GM12892 (cell line): ENCODE measurements around the gene C19orf12.

ENCODE experiments used
- DNase-seq: peaks from one replicate; pipeline ENCODE4 v3.0.0; 2011; ENCODE audit not compliant: insufficient read length
- FAIRE-seq: peaks from 2 replicates; lab custom pipeline; 2011; peaks lifted over from hg19 to GRCh38; lab: Jason Lieb, UNC
- POLR2A ChIP-seq: IDR thresholded peaks from 2 replicates; pipeline ENCODE4 v1.6.1; 2011; ENCODE audit warnings: low read depth, low read length, control low read depth
- POLR2AphosphoS5 ChIP-seq: IDR thresholded peaks from 2 replicates; pipeline ENCODE4 v1.6.1; 2011; ENCODE audit warnings: low read depth, low read length, control low read depth
- TAF1 ChIP-seq: IDR thresholded peaks from 2 replicates; pipeline ENCODE4 v1.6.1; 2011; ENCODE audit warnings: low read depth, mild to moderate bottlenecking, control low read depth, low read length, borderline replicate concordance

The C19orf12 gene

DNA sequence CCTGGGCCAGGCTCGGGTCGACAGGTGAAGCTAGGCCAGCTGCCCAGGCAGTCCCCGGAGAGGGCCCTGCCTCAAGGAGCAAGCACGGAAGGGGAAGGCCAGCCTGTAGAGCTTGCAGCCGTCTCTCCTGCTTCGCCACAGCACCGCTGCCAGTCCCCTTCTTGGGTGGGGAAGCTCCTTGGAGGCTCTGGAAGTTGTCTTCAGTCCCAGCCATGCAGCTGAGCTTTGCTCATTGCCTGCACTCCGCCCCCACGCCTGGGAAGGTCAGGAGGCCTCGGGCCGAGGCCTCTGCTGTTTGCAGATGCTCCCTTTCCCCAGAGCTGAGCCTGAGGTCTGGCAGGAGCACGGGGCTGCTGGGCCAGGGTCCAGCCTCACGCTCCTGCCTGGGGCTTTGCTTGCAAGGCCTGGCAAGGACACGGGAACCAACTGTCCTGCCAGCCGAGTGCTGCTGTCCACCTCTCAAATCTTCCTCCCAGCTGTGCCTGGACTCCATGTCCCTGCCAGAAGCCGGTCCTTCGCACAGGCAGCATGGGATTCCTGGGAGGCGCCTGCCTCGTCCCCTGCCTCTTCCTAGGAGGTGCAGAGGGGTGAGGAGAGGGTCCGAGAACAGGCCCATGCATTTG, 36.5 kb downstream of the C19orf12 start:
- no peak for FAIRE-seq
- DNase-seq: no peak
- no peak for TF ChIP-seq TAF1
- TF ChIP-seq POLR2A: no peak
- TF ChIP-seq POLR2AphosphoS5: no peak

GRCh38 chr19:29677001-29677817, 37.9 kb downstream of the C19orf12 start:
- FAIRE-seq (no peak), DNase-seq (no peak)
- TF ChIP-seq POLR2A (peak; percentile 15; the same call in 1 of the 2 replicates), TAF1 (no peak)

- no peak for TF ChIP-seq POLR2AphosphoS5
- no peak for TF ChIP-seq TAF1
- no peak for TF ChIP-seq POLR2A
- DNase-seq (no peak), FAIRE-seq (no peak)
Measured at GRCh38 chr19:29676586-29676985, 38.5 kb downstream of the C19orf12 start.

GRCh38 chr19:29675650-29676186, 39.3 kb downstream of the C19orf12 start:
- no peak for TF ChIP-seq POLR2A
- no peak for TF ChIP-seq TAF1
- no peak for FAIRE-seq
- no peak for DNase-seq

DNA sequence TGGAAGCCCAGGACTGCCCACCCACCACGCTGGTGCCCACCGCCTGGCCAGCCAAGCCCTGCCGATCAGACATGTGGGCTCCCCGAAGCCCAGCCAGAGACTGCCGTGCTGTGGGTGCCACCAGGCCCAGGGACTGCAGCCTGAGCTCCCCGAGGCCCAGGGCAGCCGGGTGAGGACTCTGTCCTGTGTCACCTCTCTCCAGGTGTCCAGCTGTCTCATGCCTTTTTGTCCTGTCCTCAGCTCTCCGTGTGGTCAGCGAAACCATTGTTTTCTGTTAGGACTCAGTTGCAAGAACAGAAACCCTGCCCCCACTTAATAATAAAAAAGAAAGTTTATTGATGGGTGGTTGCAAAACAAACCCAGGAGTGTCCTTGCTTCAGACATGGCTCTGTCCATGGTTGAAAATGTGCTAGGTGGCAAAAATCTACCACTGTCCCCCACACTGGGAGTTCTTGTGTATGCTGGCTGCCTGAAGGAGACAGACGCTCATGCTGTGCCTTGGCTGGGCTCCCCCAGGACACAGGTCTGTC, 39.9 kb downstream of the C19orf12 start:
- FAIRE-seq (no peak), DNase-seq (no peak)
- TF ChIP-seq POLR2AphosphoS5: no peak
- TF ChIP-seq TAF1: no peak
- no peak for TF ChIP-seq POLR2A

DNA sequence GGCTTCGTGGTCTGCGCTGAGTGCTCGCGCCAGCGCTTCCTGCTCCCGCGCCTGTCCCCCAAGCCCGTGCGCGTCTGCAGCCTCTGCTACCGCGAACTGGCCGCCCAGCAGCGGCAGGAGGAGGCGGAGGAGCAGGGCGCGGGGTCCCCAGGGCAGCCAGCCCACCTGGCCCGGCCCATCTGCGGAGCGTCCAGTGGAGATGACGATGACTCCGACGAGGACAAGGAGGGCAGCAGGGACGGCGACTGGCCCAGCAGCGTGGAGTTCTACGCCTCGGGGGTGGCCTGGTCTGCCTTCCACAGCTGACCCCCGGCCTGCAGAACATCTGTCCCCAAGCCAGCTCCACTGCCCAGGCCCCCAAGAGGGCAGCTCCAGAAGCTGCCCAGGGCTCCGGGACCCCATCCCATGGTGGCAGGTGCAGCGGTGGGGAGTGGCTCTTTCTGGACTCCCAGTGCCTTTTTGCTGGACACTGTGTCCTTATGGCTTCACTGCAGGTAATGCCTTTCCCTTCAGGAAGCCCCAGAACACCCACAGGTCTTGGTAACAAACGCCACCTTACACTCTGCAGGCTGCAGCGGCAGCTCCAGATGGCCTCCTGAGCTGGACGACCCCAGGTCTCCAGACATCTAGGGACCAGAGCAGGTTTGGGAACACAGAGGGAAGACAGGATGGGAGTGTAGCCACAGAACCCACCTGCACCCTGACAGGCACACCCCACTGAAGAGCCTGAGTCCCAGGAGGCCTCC, 40.5 kb downstream of the C19orf12 start:
- FAIRE-seq (no peak), DNase-seq (no peak)
- TF ChIP-seq POLR2AphosphoS5: no peak
- TF ChIP-seq POLR2A: no peak
- no peak for TF ChIP-seq TAF1

- FAIRE-seq: no peak
- no peak for DNase-seq
- no peak for TF ChIP-seq TAF1
- TF ChIP-seq POLR2A: no peak
- TF ChIP-seq POLR2AphosphoS5: 0 out of 2 replicates have a peak, but pooled peaks have one; percentile 8
Measured at GRCh38 chr19:29673451-29674371, 41.4 kb downstream of the C19orf12 start.

GRCh38 chr19:29672933-29673336, 42.1 kb downstream of the C19orf12 start:
- peak; percentile 99 for FAIRE-seq
- TF ChIP-seq POLR2A (peak; percentile 50; the same call in 1 of the 2 replicates), POLR2AphosphoS5 (peak; percentile 57; the same call in 1 of the 2 replicates), TAF1 (peak; percentile 30; the same call in 1 of the 2 replicates)
- DNase-seq: peak; percentile 68

GRCh38 chr19:29672319-29672932, 42.6 kb downstream of the C19orf12 start:
- FAIRE-seq: peak; percentile 73

More at GRCh38 chr19:29672319-29672932, 42.6 kb downstream of the C19orf12 start:
- DNase-seq: no peak
- no peak for TF ChIP-seq POLR2AphosphoS5
- no peak for TF ChIP-seq TAF1
- no peak for TF ChIP-seq POLR2A
